Panc1 (cell line): ENCODE measurements around the gene USP48. TPM values are rescaled to one million over a fixed set of nuclear protein-coding genes. Genes with fewer than 3 reads are reported as not detected.

Experiments used
- ATAC-seq: fragments of 200-7000 bp; cut with Tn5 transposase; 2 replicates; pipeline ENCODE4 v1.9.1; 2020; ENCODE audit warnings: mild to moderate bottlenecking, moderate library complexity
- BruUV-seq: library from RNA; stranded (reverse); fragments of 400-500 nt; replicated peaks from 2 replicates; lab custom pipeline; 2021; lab: Mats Ljungman, UMichigan
- CTCF ChIA-PET: fragments of 300-600 bp; sonication (Branson Sonifier 250); formaldehyde crosslinking; loops from one replicate; lab custom pipeline; 2022; ENCODE audit warnings: antibody characterized with exemption; lab: Charles Lee
- POLR2A ChIA-PET: fragments of 300-600 bp; sonication (Branson Sonifier 250); formaldehyde crosslinking; loops from one replicate; lab custom pipeline; 2022; ENCODE audit warnings: antibody characterized with exemption; lab: Charles Lee
- DNase-seq: peaks from one replicate; pipeline ENCODE4 v3.0.0-alpha.2; 2010; ENCODE audit warnings: low read depth, low spot score
- H3K27ac ChIP-seq: 2 replicates; pipeline ENCODE4 v1.5.1; 2011; ENCODE audit warnings: mild to moderate bottlenecking, low read length, inconsistent platforms
- H3K27me3 ChIP-seq: fragments of 200-500 bp; sonication (Bioruptor generic); 2 replicates; pipeline ENCODE4 v1.6.0; 2014; ENCODE audit warnings: low read length, inconsistent platforms; ENCODE audit not compliant: control insufficient read depth, insufficient read depth
- H3K36me3 ChIP-seq: fragments of 200-500 bp; sonication (Bioruptor generic); 2 replicates; pipeline ENCODE4 v1.5.1; 2014; ENCODE audit warnings: inconsistent platforms, mild to moderate bottlenecking, low read length, moderate library complexity; ENCODE audit not compliant: control insufficient read depth, insufficient read depth
- H3K4me1 ChIP-seq: 2 replicates; pipeline ENCODE4 v1.5.1; 2011; ENCODE audit warnings: inconsistent platforms, mild to moderate bottlenecking, low read length, moderate library complexity; ENCODE audit not compliant: control insufficient read depth, insufficient read depth
- H3K4me3 ChIP-seq, 2 experiments: 2 replicates each; pipeline ENCODE4 v1.5.1; 2011 to 2012; ENCODE audit warnings: low read depth in 2 of 2, low read length in 2 of 2, mild to moderate bottlenecking in 2 of 2, inconsistent platforms in 1 of 2, moderate library complexity in 1 of 2
- H3K9me3 ChIP-seq: fragments of 200-500 bp; sonication (Bioruptor generic); 2 replicates; pipeline ENCODE4 v1.5.1; 2014; ENCODE audit warnings: low read depth, mild to moderate bottlenecking, inconsistent platforms, low read length, moderate library complexity; ENCODE audit not compliant: control insufficient read depth, insufficient read depth
- CTCF ChIP-seq: fragments of 450-650 bp; IDR thresholded peaks from 2 replicates; pipeline ENCODE4 v1.5.1; 2017; ENCODE audit warnings: mild to moderate bottlenecking
- POLR2AphosphoS5 ChIP-seq: IDR thresholded peaks from 2 replicates; pipeline ENCODE4 v1.6.1; 2012; ENCODE audit warnings: mild to moderate bottlenecking, low read depth, low read length, moderate library complexity
- REST ChIP-seq, 2 experiments: IDR thresholded peaks; 2 replicates each; pipeline ENCODE4 v1.6.1; 2011 to 2012; ENCODE audit warnings: low read depth in 2 of 2, control low read depth in 1 of 2, low read length in 1 of 2, mild to moderate bottlenecking in 1 of 2, moderate library complexity in 1 of 2; ENCODE audit not compliant: insufficient read depth in 1 of 2
- SIN3A ChIP-seq: IDR thresholded peaks from 2 replicates; pipeline ENCODE4 v1.6.1; 2012; ENCODE audit warnings: low read depth, mild to moderate bottlenecking, low read length, moderate library complexity, borderline replicate concordance; ENCODE audit not compliant: insufficient read depth
- TCF7L2 ChIP-seq: IDR thresholded peaks from 2 replicates; pipeline ENCODE4 v1.6.1; 2011; ENCODE audit warnings: mild to moderate bottlenecking, low read depth, low read length, inconsistent platforms
- in situ Hi-C: cut with HindIII; loops from 2 replicates; pipeline ENCODE4 v1.10.0; 2016; ENCODE audit warnings: low sequenced_read_pairs, low pct_unique_long_range_greater_than_20kb
- intact Hi-C: fragments of 100-400 bp; cut with micrococcal nuclease; formaldehyde crosslinking; loops from one replicate; pipeline ENCODE4 v1.10.0; 2022; ENCODE audit not compliant: unreplicated experiment
- total RNA-seq: library from RNA; stranded (reverse); gene quantifications from one replicate; pipeline ENCODE4 v1.2.1, GENCODE V29; 2021; ENCODE audit not compliant: unreplicated experiment

USP48 gene
- total RNA-seq, 1 experiment from 2014 or later = 71.6 TPM

DNA sequence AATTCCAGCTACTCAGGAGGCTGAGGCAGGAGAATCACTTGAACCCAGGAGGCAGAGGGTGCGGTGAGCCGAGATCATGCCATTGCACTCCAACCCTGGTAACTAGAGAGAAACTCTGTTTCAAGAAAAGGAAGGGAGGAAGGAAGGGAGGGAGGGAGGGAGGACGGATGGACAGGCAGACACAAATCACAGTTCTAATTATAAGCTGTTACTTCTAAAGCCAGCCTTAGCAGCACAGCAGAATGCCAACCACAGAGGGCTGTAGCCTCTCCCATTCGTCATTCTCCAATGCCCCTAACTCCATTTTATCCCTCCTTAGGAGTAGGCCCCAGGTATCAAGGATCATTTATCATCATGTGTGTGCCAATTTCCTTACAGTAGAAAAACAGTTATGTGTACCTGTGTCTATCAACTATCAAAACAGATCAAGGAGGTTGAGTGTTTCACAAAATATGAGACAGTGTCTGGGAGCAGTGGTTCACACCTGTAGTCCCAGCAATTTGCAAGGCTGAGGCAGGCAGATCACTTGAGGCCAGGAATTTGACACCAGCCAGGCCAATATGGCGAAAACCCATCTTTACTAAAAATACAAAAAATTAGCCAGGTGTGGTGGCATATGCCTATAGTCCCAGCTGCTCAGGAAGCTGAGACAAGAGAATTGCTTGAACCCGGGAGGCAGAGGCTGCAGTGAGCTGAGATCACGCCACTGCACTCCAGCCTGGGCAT, 19.1 kb downstream of the USP48 start:
- H3K4me3 ChIP-seq = no peak overlapping the region
- ChIA-PET CTCF (no interaction called here), POLR2A (no interaction called here)
- H3K27me3 ChIP-seq = no peaks in the 10 kb centered on the region
- no peak overlapping the region for H3K27ac ChIP-seq
- no TSS peak for BruUV-seq
- DNase-seq (no peak), ATAC-seq (no peak)
- TF ChIP-seq CTCF (no peak), TCF7L2 (no peak), POLR2AphosphoS5 (no peak), REST (IDR thresholded peaks at IDR 0.05; ENCODE audit: insufficient read depth in 1 of 2, low read depth in 2 of 2, low read length in 1 of 2) (no peak), SIN3A (no peak)
- intact Hi-C loops (no loop called here), in situ Hi-C loops (no loop called here)
- H3K36me3 ChIP-seq = no peaks in the 10 kb centered on the region
- H3K4me1 ChIP-seq = peaks cover 17% of the 10 kb centered on the region
- H3K9me3 ChIP-seq = no peaks in the 10 kb centered on the region

DNA sequence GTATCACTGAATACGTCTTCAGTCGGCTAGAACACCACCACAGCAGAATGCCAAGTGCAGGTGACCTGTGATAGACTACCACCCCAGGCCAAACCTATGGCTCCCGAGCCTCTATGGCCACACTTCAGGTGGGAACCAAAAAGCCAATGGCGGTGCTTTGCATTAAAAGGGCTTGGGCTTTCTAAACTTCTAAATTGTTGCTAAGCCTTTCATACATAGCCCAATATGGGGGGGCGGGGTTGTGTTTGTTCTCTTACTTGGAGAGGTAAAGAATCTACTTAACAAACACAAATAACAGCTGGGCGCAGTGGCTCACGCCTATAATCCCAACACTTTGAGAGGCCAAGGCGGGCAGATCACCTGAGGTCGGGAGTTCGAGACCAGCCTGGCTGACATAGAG, 19.7 kb downstream of the USP48 start:
- no peak for DNase-seq
- BruUV-seq = no TSS peak
- no peak overlapping the region for H3K27ac ChIP-seq
- no peak overlapping the region for H3K4me3 ChIP-seq
- ChIA-PET CTCF (no interaction called here), POLR2A (no interaction called here)
- TF ChIP-seq TCF7L2 (no peak), REST (IDR thresholded peaks at IDR 0.05; ENCODE audit: insufficient read depth in 1 of 2, low read depth in 2 of 2, low read length in 1 of 2) (no peak), CTCF (no peak), SIN3A (no peak), POLR2AphosphoS5 (no peak)
- intact Hi-C loops (no loop called here), in situ Hi-C loops (no loop called here)
- ATAC-seq = no peak
- no peaks in the 10 kb centered on the region for H3K36me3 ChIP-seq
- H3K9me3 ChIP-seq = no peaks in the 10 kb centered on the region
- H3K27me3 ChIP-seq = no peaks in the 10 kb centered on the region
- peaks cover 17% of the 10 kb centered on the region for H3K4me1 ChIP-seq
